Measurements from ENCODE around the gene ABCA1. TPM values are rescaled to one million over a fixed set of nuclear protein-coding genes. Genes with fewer than 3 reads are reported as not detected.
"Not testable (repeated sequence)": the region's sequence is repeated elsewhere in the genome, so short reads cannot be mapped to it uniquely, and the experiment has no call there.

The ABCA1 gene
- total RNA-seq, 3 donors from 2014 or later (not counting 1 experiment from before 2014, with no cell fraction given): 1.9 to 10.8 (median 4.8) TPM

DNA sequence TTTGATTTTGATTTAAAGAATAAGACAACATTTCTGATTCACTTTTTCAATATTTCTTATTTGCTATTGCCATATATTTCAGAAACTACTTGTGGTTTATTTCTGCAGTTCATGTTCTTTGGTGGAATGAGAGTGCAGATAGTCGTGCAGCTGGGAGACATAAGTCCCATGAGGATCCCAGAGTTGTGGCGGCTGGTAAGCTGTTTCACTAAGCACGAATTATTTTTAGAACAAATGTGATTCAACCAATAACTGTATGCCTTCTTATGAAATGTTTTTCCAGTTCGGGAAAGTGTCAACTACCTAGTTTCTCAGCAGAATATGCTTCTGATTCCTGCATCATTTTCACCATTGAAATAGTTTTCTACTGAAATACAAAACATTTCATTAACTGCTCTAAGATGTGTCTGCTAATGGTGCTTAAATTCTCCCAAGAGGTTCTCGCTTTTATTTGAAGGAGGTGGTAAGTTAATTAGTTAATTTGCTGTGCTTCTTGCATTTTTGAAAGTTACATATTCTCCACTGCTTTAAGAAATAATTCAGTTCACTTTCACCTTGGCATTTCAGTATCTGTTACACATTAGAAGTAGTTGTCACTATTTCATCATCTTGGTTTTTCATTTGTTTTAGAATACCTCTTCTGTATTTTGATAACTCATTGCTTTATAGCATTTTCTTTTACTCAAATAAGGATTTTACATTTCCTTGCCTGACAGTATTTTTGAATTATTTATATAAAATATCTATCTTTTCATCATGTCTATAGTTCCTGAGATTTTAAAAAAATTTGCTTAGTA, 155.0 kb downstream of the ABCA1 start:
- no peaks in the 10 kb centered on the region for H3K4me1 Mint-ChIP-seq
- intact Hi-C loops (cut with micrococcal nuclease): no loop called here
- H3K27ac ChIP-seq (ENCODE audit: low read length): no peak overlapping the region

GRCh38 chr9:104769655-104770054, 158.3 kb downstream of the ABCA1 start:
- Mint-ChIP-seq H3K27ac (no peak overlapping the region), H3K4me3 (no peak overlapping the region), H3K9me3 (no peaks in the 10 kb centered on the region), H3K36me3 (no peaks in the 10 kb centered on the region), H3K4me1 (no peaks in the 10 kb centered on the region), H3K27me3 (ENCODE audit: low read depth in 2 of 2) (peaks cover 0 to 7% of the 10 kb centered on the region in 2 donors)
- DNase-seq (no peak), ATAC-seq (no peak)
- intact Hi-C loops (cut with micrococcal nuclease): no loop called here
- no peaks in the 10 kb centered on the region for H3K9me3 ChIP-seq (ENCODE audit: control insufficient read depth, insufficient read depth, low read length)
- TF ChIP-seq, protein P1, sequence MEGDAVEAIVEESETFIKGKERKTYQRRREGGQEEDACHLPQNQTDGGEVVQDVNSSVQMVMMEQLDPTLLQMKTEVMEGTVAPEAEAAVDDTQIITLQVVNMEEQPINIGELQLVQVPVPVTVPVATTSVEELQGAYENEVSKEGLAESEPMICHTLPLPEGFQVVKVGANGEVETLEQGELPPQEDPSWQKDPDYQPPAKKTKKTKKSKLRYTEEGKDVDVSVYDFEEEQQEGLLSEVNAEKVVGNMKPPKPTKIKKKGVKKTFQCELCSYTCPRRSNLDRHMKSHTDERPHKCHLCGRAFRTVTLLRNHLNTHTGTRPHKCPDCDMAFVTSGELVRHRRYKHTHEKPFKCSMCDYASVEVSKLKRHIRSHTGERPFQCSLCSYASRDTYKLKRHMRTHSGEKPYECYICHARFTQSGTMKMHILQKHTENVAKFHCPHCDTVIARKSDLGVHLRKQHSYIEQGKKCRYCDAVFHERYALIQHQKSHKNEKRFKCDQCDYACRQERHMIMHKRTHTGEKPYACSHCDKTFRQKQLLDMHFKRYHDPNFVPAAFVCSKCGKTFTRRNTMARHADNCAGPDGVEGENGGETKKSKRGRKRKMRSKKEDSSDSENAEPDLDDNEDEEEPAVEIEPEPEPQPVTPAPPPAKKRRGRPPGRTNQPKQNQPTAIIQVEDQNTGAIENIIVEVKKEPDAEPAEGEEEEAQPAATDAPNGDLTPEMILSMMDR (IDR thresholded peaks at IDR 0.05): no peak
- H3K27me3 ChIP-seq (ENCODE audit: control insufficient read depth, insufficient read depth, low read length): no peaks in the 10 kb centered on the region
- H3K4me1 ChIP-seq (ENCODE audit: control insufficient read depth, insufficient read depth, low read length): peaks cover 1% of the 10 kb centered on the region
- H3K36me3 ChIP-seq (ENCODE audit: control insufficient read depth, insufficient read depth, low read length): no peaks in the 10 kb centered on the region
- no peak overlapping the region for H3K27ac ChIP-seq (ENCODE audit: low read length)
- H3K4me3 ChIP-seq (ENCODE audit: low read length): no peak overlapping the region
- no CpG with 5 or more reads among the region's 2 CpGs for WGBS (ENCODE audit: insufficient coverage)

More for the DNA sequence above, 155.0 kb downstream of the ABCA1 start:
- Mint-ChIP-seq H3K27me3 (ENCODE audit: low read depth in 2 of 2) (peaks cover 0 to 7% of the 10 kb centered on the region in 2 donors), H3K4me3 (no peak overlapping the region), H3K36me3 (no peaks in the 10 kb centered on the region), H3K9me3 (no peaks in the 10 kb centered on the region), H3K27ac (no peak overlapping the region)
- TF ChIP-seq, protein P1 (IDR thresholded peaks at IDR 0.05): no peak
- no peak for ATAC-seq
- no peaks in the 10 kb centered on the region for H3K4me1 ChIP-seq (ENCODE audit: control insufficient read depth, insufficient read depth, low read length)
- no peaks in the 10 kb centered on the region for H3K9me3 ChIP-seq (ENCODE audit: control insufficient read depth, insufficient read depth, low read length)
- H3K4me3 ChIP-seq (ENCODE audit: low read length): no peak overlapping the region
- H3K36me3 ChIP-seq (ENCODE audit: control insufficient read depth, insufficient read depth, low read length): no peaks in the 10 kb centered on the region
- no peak for DNase-seq
- WGBS (ENCODE audit: insufficient coverage): 54% methylated on average over 4 of the region's 5 CpGs
- no peaks in the 10 kb centered on the region for H3K27me3 ChIP-seq (ENCODE audit: control insufficient read depth, insufficient read depth, low read length)

DNA sequence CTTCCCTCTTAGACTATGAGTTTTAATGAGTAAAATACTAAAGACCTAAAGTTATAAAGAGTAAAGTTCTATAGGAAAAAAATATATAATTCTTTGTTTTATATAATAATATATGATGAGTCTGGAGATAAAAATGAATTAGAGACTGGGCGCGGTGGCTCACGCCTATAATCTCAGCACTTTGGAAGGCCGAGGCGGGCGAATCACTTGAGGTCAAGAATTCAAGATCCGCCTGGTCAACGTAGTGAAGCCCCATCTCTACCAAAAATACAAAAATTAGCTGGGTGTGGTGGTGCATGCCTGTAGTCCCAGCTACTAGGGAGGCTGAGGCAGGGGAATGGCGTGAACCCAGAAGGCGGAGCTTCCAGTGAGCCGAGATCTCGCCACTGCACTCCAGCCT, 158.9 kb downstream of the ABCA1 start:
- intact Hi-C loops (cut with micrococcal nuclease); H3K4me3 ChIP-seq (ENCODE audit: low read length); H3K9me3 Mint-ChIP-seq; H3K27ac Mint-ChIP-seq; ATAC-seq; H3K4me1 ChIP-seq (ENCODE audit: control insufficient read depth, insufficient read depth, low read length); H3K9me3 ChIP-seq (ENCODE audit: control insufficient read depth, insufficient read depth, low read length); H3K27ac ChIP-seq (ENCODE audit: low read length); H3K4me1 Mint-ChIP-seq; H3K4me3 Mint-ChIP-seq; H3K27me3 Mint-ChIP-seq (ENCODE audit: low read depth in 2 of 2); H3K36me3 ChIP-seq (ENCODE audit: control insufficient read depth, insufficient read depth, low read length); DNase-seq; H3K27me3 ChIP-seq (ENCODE audit: control insufficient read depth, insufficient read depth, low read length); H3K36me3 Mint-ChIP-seq: not testable (repeated sequence)
- WGBS (ENCODE audit: insufficient coverage): 92% methylated on average over 7 of the region's 12 CpGs

DNA sequence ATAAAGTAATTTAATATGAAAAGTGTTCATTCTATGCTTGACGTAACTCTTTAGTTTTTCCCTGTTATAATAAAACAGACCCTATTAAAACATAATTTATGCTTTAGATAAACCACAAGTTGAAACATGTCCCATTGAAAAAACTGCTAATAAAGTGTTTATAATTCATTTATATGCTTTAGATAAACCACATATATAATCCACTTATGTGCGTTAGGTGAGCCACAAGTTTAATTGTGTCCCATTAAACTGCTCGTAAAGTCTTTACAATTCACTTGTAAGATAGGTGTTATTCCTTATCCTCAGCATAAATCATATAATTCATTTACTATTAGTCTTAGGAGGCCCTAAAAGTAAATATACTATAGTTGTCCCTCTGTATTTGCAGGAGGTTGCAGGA, 160.4 kb downstream of the ABCA1 start:
- H3K9me3 Mint-ChIP-seq: no peaks in the 10 kb centered on the region
- Histone ChIP-seq H3K27me3 (ENCODE audit: control insufficient read depth, insufficient read depth, low read length) (no peaks in the 10 kb centered on the region), H3K27ac (ENCODE audit: low read length) (no peak overlapping the region), H3K9me3 (ENCODE audit: control insufficient read depth, insufficient read depth, low read length) (no peaks in the 10 kb centered on the region), H3K4me3 (ENCODE audit: low read length) (no peak overlapping the region), H3K4me1 (ENCODE audit: control insufficient read depth, insufficient read depth, low read length) (peaks cover 6% of the 10 kb centered on the region), H3K36me3 (ENCODE audit: control insufficient read depth, insufficient read depth, low read length) (no peaks in the 10 kb centered on the region)
- H3K4me3 Mint-ChIP-seq: no peak overlapping the region
- TF ChIP-seq, protein P1 (IDR thresholded peaks at IDR 0.05): no peak
- H3K27me3 Mint-ChIP-seq (ENCODE audit: low read depth in 2 of 2): peaks cover 0 to 7% of the 10 kb centered on the region in 2 donors
- ATAC-seq (no peak), DNase-seq (no peak)
- intact Hi-C loops (cut with micrococcal nuclease): no loop called here
- no peaks in the 10 kb centered on the region for H3K4me1 Mint-ChIP-seq
- H3K27ac Mint-ChIP-seq: no peak overlapping the region
- no peaks in the 10 kb centered on the region for H3K36me3 Mint-ChIP-seq
- no CpG with 5 or more reads among the region's 3 CpGs for WGBS (ENCODE audit: insufficient coverage)

Measured in natural killer cell (primary cell).